Cortex of kidney (tissue), 1 donor: ENCODE results near the gene HOXD8.

Experiments
- DNase-seq: peaks from one replicate; lab custom pipeline; 2025; lab: John Stamatoyannopoulos, UW

The HOXD8 gene

DNA sequence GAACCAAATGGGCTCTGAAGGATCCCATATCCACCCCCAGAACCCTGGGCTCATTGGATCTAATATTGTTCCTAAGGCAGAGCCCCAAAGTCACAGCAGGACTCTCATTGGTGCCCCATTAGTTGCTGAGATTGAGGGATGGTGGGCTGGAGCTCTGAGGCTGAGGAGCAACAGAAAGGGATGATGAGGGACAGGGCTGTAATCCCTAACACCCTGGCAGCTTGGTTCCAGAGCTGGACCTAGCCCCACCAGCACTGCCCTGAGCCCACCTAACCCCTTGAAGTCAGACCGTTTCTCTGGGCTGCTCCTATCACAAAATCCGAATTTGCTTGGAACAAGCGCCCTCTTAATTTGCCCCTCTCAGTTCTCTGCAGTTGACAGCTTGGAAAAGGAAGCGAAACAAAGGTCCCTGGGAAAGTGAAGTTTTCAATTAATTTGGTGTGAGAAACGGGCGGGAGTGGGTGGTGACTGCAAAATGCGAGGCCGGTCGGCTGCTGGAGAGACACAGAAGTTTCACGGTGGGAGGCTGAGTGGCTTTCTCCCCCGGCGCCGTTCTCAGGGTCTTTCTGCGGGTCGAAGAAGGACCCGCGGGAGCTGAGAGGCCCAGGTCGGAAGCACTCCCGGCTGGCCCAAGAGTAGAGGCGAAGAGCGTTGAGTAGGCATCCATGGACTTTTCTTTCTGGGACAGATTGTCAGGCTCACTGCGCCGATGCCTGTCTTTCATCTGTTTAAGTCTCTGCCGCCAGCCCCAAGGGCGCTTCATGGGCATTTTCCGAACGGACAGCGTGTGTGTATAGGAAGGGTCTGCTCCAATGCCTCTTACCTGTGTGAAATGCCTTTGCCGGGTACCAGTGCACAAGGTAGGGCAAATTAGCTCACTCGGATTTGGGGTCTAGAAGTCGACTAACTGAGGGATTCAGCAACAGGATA is 37.9 kb upstream of the HOXD8 start:
- DNase-seq, result no peak

- DNase-seq, result no peak
Observed at GRCh38 chr2:176092270-176093144, 37.0 kb upstream of the HOXD8 start, which contains the start of gene HOXD13. Gene HOXD13, plus strand, starts transcription at chr2:176092721. Its CDS starts 170 bp downstream, at chr2:176092891.

GRCh38 chr2:176093145-176093897 is 36.2 kb upstream of the HOXD8 start:
- no peak for DNase-seq

DNA sequence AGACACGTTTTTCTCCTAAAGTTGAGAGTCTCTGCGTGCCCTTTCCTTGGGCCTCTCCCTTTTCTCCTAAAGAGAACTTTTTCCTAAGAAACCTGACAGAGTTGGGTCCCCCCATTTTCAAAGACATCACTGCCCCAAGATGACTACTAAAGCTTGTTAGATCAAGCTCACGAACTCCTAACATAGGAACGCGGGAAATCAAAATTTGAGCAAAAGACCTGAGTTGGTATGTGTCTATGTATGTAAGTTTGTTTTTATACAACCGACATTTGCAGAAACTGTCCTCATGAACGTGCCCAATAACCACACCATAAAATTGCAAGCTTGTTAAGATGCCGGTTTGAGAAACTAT is 35.6 kb upstream of the HOXD8 start:
- no peak for DNase-seq

DNA sequence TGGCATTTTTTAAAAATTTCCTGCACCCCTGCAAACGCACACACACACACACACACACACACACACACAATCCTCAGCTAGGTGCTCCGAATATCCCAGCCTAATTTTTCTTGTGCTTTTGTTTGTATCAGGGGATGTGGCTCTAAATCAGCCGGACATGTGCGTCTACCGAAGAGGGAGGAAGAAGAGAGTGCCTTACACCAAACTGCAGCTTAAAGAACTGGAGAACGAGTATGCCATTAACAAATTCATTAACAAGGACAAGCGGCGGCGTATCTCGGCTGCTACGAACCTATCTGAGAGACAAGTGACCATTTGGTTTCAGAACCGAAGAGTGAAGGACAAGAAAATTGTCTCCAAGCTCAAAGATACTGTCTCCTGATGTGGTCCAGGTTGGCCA is 35.2 kb upstream of the HOXD8 start:
- DNase-seq, result no peak

DNA sequence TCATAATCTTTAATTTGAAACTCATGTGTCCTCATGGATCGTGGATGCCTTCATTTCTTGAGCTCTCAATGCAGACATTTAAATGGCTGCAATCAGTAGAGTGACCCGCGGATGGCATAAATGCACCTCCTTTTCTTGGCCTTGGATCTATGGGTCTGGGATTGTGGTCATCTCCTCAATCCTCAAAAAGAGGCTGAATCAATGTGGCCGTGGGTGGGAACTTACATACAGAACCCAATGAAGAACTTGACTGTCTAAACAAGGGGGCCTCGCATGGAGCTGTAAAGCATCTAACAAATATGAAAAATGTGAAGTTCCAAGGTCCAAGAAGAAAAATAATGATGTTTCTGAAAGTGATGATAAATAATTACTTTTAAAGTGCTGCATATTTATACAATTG is 34.1 kb upstream of the HOXD8 start:
- no peak for DNase-seq

DNA sequence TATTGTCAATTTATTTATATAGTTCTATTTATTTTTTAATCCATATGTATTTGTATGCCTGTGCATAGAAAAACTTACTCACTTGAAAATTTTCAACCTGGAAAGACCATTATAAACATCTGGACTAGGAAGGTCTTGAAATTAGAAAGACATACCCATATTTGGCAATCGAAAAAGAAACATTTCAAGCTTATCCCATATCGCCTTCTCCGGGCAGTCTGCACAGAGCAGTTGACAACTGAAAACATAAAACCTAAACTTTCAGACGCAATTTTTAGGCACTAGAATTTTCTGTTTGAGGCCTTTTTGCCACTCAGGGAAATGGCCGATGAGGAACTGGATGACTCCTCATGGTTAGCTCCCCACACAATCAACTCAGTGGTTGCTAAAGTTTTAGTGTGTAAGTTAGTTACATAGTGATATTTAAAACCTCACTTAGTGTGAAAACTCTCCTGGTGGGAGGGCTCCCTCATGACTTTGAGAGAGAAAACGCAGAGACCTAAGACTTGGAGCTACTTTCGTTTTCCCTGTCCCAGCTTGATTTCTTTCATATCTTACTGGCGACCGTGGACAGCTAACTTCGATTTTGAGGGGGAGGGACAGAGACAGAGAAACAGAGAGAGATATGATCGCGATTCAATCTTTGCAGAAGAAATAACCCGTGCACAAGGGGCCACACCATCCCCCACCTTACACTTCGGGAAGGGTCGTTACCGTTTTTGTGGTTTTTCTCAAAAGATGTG is 33.1 kb upstream of the HOXD8 start:
- DNase-seq, result no peak

DNA sequence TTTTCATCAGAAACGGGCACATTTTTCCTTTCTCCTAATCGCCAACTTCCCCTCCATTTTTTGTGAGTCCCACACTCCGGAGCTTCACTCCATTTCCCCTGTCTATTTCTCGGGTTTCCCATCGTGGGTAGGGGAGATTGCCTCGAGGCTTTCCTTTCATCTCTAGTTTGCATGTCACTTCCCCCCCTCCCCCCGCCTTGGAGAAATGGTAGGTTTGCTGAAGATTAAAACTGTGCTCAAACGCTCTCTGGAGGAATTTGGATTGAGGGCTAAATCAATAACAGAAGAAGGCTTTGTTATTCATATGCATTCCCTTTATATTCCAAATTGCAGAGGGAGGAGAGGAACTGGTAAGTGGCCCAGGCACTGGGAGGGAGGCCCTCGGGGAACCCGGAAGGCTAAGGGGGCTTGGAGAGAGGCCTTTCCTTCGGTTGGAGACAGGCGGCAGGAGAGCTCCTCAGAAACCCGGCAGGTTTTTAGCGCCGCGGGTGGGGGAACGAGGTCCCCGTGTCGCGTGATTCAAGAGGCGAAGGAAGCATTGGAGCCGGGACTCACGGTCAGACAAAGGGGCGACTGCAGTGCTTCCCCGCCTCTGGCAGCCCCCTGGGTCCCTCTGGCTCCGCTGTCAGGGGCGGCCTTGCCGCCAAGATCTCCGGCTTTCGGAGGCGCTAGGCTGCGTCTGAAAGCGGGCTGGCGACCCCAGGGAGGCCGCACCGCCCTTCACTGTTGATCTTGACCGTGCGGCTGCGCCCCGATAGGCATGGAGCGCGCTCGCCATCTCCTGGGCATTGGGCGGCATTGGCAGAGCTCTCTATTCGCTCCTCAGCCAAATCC is 32.3 kb upstream of the HOXD8 start:
- DNase-seq, result no peak

DNA sequence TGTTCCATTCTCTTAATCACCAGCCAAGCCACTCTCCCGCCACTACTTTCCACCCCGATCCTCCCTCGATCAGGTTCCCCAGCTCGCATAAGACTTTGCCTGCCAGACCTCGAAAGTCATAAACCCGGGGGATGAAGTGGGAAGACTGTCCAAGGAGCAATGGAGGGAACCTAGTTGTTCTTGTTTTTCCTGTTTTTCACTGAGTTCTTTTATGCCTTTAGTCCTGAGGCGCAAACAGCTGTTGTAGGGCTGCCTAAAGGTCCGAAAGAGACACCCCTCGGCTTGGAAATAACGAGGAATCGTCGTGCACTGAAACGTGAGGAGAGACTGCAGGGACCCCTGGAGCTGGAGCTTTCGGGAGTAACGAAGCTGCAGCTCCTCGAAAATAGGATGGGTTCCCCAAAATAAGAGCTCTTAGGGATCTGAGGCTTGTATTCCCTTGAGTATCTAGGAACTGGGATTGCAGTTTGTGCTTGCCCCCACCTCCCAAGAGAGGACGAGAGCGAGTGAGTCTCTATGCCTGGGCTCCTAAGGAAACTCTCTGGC is 31.6 kb upstream of the HOXD8 start:
- no peak for DNase-seq

- no peak for DNase-seq
Observed at GRCh38 chr2:176098366-176099158, 30.9 kb upstream of the HOXD8 start.

DNA sequence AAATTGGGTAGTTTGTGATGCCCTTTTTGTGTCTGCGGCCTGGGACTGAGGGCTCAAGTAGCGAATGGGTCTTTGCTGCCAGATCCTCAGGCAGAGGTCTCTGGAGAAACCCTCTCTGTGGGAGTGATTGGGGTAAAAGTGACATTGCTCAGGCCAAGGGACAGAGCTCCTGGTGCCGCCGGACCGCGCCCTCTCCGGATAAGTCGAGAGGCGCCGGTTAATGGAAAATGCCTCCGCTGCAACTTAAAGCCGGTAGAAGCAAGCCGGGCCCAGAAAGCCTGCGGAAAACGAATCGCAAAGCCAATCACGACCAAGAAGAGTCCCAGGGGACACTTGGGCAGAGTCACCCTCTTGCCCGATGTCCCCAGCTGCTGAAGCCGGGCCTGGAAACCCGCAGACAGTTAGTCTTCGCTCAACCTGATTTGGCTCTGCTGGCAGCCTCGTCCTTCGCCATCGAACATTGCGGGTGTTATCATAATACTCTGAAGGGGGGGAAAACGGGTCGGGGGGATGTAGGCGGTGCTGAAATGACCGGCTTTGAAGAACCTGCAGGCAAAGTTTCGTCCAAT is 30.3 kb upstream of the HOXD8 start:
- no peak for DNase-seq

DNA sequence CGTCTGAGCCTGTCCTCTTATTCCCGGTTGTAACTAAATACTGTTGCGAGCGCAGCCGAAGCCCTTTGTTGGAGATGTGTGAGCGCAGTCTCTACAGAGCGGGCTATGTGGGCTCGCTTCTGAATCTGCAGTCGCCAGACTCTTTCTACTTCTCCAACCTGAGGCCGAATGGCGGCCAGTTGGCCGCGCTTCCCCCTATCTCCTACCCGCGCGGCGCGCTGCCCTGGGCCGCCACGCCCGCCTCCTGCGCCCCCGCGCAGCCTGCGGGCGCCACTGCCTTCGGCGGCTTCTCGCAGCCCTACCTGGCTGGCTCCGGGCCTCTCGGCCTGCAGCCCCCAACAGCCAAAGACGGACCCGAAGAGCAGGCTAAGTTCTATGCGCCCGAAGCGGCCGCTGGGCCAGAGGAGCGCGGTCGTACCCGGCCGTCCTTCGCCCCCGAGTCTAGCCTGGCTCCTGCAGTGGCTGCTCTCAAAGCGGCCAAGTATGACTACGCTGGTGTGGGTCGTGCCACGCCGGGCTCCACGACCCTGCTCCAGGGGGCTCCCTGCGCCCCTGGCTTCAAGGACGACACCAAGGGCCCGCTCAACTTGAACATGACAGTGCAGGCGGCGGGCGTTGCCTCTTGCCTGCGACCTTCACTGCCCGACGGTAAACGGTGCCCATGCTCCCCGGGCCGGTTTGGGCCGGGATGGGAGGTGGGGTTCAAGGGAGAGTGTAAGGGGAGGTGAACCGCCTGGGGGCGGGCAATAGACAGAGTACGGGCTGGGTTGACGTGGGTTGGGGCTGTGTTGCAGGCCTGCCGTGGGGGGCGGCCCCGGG is 29.6 kb upstream of the HOXD8 start, which contains the start of gene HOXD12:
Gene HOXD12, plus strand, starts transcription at position 68 of the 819 bp plus-strand sequence. Its CDS starts 7 bp downstream, at position 75.
- no peak for DNase-seq

- DNase-seq, result no peak
Observed at GRCh38 chr2:176100547-176101140, 28.9 kb upstream of the HOXD8 start.

GRCh38 chr2:176101216-176101830 is 28.2 kb upstream of the HOXD8 start:
- no peak for DNase-seq

GRCh38 chr2:176101842-176102241 is 27.7 kb upstream of the HOXD8 start:
- DNase-seq, result no peak

DNA sequence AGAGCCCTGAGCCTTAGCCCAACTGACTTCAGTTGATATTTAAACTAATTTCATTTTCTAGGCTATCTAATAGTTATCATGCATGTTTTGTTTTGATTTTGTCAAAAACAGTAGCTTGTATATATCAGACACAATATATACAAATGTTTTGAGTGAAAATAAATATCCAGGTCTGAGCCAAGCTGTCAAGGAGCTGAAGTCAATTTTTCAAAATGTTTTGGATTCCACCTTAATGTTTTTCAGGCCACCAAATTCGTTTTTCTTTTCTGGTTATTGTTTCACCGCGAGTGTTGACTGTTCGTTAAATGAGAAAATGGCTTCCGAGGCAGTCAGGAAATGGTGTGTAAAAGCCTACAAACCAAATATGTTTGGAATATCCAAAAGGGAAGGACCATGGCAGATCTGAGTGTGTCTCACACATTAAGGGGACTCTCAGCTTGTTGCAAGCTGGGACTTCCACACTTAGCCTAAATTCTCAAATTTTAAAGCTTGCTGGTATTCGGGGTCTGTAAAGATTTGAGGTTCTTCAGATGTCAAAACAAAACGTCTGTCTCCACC is 27.1 kb upstream of the HOXD8 start:
- no peak for DNase-seq

DNA sequence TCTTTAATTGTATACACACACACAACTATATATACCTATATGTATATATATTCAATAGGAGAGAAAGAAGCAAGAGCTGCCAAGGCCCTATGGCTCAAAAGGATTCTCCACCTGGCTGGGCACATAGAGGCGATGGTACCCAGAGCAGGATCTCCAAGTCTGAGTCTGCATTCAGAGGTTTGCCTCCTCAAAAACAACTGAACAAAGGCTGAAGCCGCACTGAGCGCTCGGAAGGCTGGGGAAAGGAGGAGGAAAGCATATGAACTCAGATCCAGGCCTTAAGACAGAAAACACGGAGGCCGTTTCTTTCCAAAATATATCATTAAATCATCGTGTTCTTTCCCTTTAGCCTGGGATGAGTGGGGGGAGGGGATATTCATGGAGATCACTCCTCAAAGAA is 26.3 kb upstream of the HOXD8 start:
- no peak for DNase-seq
